HG03439 (cell line): ENCODE data around the gene ARHGEF10L.

Source experiments
- ATAC-seq: cut with Tn5 transposase; IDR thresholded peaks from one replicate; pipeline ENCODE4 v1.9.1; 2021; ENCODE audit warnings: mild to moderate bottlenecking, moderate library complexity; ENCODE audit not compliant: unreplicated experiment

ARHGEF10L gene

GRCh38 chr1:17521946-17522612 lies 17.4 kb upstream of the ARHGEF10L start:
- ATAC-seq: no peak

GRCh38 chr1:17523321-17524041 lies 16.0 kb upstream of the ARHGEF10L start:
- no peak for ATAC-seq

- ATAC-seq: no peak
These were observed 14.9 kb upstream of the ARHGEF10L start for GRCh38 chr1:17524645-17525044.

GRCh38 chr1:17525996-17526686 lies 13.4 kb upstream of the ARHGEF10L start:
- no peak for ATAC-seq

- ATAC-seq: no peak
These were observed 12.2 kb upstream of the ARHGEF10L start for GRCh38 chr1:17527036-17527914.

GRCh38 chr1:17529381-17529780 lies 10.1 kb upstream of the ARHGEF10L start:
- no peak for ATAC-seq

- no peak for ATAC-seq
These were observed 8.2 kb upstream of the ARHGEF10L start for GRCh38 chr1:17531343-17531681.

GRCh38 chr1:17531682-17532487 lies 7.6 kb upstream of the ARHGEF10L start:
- ATAC-seq: no peak

GRCh38 chr1:17533201-17533600 lies 6.3 kb upstream of the ARHGEF10L start:
- ATAC-seq: no peak

- ATAC-seq: no peak
These were observed 4.1 kb upstream of the ARHGEF10L start for GRCh38 chr1:17535300-17535936.

- no peak for ATAC-seq
These were observed 1.5 kb upstream of the ARHGEF10L start for GRCh38 chr1:17538010-17538409.

GRCh38 chr1:17538428-17539117 lies 925 bp upstream of the ARHGEF10L start:
- no peak for ATAC-seq

- ATAC-seq: no peak
These were observed 401 bp upstream of the ARHGEF10L start for GRCh38 chr1:17539118-17539476.

GRCh38 chr1:17540255-17541001 lies 930 bp downstream of the ARHGEF10L start:
- ATAC-seq: no peak

- no peak for ATAC-seq
These were observed 3.1 kb downstream of the ARHGEF10L start for GRCh38 chr1:17542645-17543044.

GRCh38 chr1:17544776-17545350 lies 5.4 kb downstream of the ARHGEF10L start:
- no peak for ATAC-seq

GRCh38 chr1:17545356-17545755 lies 5.9 kb downstream of the ARHGEF10L start:
- no peak for ATAC-seq

GRCh38 chr1:17546946-17547670 lies 7.6 kb downstream of the ARHGEF10L start:
- no peak for ATAC-seq
